GM21717 (cell line): Measurements from ENCODE around the gene TCEANC.

Source experiments
- ATAC-seq: cut with Tn5 transposase; IDR thresholded peaks from one replicate; pipeline ENCODE4 v1.9.1; 2021; ENCODE audit warnings: mild to moderate bottlenecking, moderate library complexity; ENCODE audit not compliant: unreplicated experiment

Gene TCEANC

GRCh38 chrX:13689741-13690211, 36.8 kb downstream of the TCEANC start:
- ATAC-seq = no peak

DNA sequence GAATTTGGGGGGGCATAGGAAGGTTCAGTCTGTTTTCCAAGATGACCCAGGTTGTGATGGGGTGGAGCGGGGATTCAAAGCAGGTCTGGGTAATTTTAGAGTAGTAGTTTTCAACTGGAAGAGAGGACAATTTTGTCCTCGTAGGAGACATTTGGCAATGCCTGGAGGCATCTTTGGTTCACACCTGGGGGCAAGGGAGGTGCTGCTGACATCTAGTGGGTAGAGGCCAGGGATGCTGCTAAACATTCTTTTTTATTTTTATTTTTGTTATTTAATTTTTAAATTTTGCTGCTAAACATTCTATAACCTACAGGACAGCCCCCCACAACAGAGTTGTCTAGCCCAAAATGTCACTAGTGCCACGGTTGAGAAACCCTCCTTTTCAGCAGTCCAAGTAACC, 37.9 kb downstream of the TCEANC start:
- ATAC-seq = no peak

DNA sequence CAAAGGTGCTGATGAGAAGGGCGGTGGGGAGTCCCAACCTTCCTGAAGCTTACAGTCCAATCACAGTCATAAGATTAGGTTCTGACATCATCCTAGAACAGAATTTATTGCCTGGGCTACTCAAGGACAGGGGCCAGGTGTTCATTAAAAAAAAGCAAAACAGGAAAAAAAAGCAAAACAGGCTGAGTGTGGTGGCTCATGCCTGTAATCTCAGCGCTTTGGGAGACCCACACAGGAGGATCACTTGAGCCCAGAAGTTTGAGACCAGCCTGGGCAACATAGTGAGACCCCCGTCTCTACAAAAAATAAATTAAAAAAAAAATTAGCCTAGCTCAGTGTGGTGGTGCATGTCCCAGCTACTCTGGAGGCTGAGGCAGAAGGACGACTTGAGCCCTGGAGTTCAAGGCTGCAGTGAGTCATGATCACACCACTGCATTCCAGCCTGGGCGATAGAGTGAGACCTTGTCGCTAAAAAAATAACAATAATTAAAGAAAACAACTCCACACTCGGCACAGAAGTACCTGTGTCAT, 39.0 kb downstream of the TCEANC start:
- no peak for ATAC-seq

DNA sequence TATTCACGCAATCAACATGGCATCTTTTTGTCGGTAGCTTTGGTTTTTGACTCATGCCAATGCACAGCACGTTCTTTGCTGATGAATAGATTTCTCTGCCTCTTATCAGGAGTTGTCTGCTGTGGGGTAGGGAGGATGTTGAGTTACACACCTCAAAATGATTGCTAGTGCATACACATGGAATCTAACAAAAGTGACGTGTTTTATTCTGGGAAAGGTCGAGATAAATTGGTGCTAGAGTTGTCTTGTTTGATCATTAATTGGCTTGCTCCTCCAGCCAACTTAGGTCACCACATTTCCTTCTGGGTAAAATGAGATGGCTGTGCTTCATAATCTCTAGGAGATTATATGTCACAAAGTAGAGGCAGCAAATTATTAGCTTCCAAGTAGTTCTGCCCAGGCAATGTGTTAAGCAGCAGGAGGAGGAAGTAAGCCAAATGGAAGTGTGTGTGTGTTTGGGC, 39.9 kb downstream of the TCEANC start:
- no peak for ATAC-seq

DNA sequence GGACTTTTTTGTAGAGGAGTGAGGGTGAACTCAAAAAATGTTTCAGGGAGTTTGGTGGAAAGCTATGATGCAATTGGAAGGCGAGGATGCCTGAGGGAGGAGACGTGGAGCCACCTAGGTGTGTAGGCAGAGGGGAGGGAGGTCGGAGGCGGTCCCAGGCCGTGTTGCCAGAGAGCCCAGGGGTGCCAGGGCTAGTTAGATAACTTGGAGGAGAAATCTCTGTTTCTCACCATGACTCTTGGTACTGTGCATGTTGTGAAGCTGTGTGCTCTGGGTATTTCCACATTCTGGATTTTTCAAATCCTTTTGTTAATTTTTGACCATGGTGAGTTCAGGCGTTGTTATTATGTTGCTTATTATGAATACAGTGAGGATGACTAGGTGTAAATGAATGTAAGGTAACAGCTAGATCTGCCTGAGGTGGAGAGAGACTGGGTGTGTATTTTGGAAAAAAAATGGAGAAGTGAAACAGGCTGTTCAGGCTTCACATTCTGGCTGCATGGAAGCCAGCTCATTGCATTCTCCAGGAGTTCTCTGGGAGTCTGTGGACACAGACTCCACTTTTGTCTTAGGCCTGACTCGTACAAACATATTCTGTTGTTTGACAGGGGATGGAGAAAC, 40.5 kb downstream of the TCEANC start:
- no peak for ATAC-seq

GRCh38 chrX:13694359-13694758, 41.4 kb downstream of the TCEANC start:
- ATAC-seq = no peak

- ATAC-seq = no peak
These were observed 42.0 kb downstream of the TCEANC start for GRCh38 chrX:13694983-13695382.

GRCh38 chrX:13695601-13696115, 42.7 kb downstream of the TCEANC start:
- ATAC-seq = no peak

DNA sequence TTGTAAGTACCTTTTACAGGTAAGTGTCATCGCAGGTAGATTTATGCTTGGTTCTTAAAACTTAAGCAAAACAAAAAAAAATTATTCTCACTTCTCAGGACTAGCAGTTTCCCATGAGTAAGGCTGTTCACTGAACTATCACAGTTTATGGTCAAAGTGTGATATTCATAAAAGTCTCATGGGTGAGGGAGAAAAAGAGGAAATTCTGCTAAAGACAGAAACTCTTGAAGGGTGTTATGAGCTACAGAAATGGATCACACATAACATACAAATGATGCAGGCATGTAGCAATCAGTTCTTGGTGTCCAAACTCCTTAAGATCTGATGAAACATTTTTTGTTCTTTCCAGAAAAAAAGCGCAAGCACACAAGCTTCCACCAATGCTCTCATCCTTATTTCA, 44.5 kb downstream of the TCEANC start:
- peak; percentile 57 for ATAC-seq

DNA sequence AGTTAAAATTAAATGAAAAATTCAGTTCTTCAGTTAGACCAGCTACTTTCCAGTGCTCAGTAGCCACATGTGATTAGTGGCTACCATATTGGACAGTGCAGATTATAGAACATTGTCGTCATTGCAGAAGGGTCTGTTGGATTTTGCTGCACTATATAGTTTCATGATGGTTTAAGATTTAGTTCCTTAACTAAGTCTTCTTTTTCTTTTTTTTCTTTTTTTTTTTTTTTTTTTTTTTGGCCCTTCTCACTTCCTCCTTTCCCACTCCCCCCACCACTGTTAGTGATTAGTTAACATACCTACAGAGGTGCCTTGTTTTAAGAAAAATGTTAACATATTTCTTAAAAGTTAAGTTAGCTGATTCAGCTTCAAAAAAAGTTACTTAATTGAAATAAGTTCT, 45.0 kb downstream of the TCEANC start:
- ATAC-seq = no peak

DNA sequence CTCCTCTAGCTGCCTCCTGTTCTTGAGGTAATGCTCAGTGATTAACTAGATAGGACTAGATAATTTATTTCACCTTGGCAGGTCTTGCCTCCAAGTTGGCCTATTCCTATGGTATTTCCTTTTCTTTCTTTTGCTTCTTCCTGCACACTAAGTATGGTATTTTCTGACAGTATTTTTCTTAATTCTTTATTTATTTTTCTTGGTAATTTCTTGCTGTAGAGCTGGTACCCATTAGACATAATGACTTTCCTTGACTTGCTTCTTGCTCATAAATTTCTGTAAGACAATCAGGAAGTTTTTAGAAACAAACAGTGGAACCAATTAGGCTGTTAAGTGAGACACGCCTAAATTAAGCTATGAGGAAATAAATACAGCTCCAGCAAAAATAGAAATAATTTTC, 45.5 kb downstream of the TCEANC start:
- no peak for ATAC-seq

DNA sequence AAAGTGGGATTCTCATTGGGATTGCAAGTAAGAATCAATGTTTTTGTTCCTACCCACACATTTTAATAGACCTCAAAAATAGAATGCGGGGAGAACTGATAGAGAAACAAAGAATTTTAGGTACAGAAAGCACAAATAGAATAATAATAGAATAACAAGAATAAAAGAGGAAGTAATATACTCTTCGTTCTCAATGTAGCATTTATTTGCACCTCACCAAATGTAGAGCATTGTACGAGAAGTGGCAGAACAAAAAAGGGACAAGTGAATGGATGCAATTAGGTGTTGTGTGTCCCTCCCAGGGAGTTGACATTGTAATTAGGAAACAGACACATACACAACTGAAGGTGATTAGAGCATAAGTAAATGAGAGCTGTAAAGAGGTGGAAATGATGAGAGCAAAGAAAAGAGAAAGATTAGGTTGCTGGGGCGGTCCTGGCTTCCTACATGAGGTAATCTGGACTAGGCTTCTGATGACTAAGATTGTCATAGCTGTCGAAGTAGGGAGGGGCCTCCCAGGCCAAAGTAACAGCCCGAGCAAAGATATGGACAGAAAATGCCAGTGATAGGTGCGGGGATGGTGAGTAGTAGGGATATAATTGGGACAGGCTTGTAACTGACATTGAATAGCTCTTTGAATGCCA, 46.4 kb downstream of the TCEANC start:
- peak; percentile 72 for ATAC-seq

DNA sequence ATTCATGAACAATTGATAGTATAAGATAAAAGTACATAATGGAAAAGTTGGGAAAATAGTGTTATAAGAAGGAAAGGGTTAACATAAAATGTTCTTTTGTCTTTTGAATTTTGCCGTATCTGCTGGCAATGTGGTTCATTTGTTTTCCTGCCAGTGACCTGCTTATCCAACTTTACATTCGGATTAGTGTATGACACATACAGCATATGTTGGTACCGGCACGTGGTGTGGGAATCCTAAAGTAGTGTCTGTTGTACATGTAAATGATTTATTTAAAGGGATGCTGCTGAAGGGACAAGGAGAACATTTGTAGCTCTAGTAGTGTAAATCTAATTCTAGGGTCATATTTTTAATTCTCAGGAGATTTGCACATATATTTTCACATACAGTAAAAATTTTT, 47.4 kb downstream of the TCEANC start:
- ATAC-seq = no peak

GRCh38 chrX:13702111-13702789, 49.3 kb downstream of the TCEANC start:
- ATAC-seq = no peak

- no peak for ATAC-seq
These were observed 50.2 kb downstream of the TCEANC start for GRCh38 chrX:13703135-13703534.

- no peak for ATAC-seq
These were observed 50.6 kb downstream of the TCEANC start for GRCh38 chrX:13703589-13703988.

- no peak for ATAC-seq
These were observed 58.2 kb downstream of the TCEANC start for GRCh38 chrX:13711141-13711540.
